ENCODE measurements around the gene KCTD5.
A peak's percentile ranks its signal among the peaks of the same experiment; 100 is the strongest.
"Not testable (repeated sequence)": the region's sequence is repeated elsewhere in the genome, so short reads cannot be mapped to it uniquely, and the experiment has no call there.

Gene KCTD5, protein sequence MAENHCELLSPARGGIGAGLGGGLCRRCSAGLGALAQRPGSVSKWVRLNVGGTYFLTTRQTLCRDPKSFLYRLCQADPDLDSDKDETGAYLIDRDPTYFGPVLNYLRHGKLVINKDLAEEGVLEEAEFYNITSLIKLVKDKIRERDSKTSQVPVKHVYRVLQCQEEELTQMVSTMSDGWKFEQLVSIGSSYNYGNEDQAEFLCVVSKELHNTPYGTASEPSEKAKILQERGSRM

DNA sequence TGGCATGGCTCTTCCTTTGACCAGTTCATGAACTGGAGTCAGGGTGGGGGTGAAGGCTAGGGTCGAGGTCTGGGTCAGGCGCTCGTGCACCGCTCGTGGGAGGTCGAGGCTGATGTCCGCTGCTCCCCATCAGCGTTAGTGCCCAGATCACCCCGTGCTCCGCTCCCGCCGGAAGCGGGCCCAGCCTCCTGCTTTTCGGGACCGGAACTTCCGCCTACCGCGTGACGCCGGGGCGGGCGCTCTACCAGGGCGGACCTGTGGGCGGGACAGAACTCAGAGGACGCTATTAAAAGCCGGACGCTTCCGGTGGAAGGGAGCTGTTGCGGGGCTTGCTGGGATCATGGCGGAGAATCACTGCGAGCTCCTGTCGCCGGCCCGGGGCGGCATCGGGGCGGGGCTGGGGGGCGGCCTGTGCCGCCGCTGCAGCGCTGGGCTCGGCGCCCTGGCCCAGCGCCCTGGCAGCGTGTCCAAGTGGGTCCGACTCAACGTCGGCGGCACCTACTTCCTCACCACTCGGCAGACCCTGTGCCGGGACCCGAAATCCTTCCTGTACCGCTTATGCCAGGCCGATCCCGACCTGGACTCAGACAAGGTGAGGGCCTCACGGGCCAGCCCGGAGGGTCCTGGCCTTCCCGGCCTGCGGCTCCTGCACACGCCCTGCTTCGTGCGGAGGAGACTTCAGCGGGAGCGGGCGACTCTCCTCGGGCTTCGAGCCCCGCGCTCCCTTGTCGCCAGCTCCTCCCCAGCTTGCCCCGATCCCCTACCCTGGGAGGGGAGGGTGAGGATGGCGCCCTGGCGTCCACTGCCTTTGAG lies at the start of gene KCTD5:
Gene KCTD5 (plus strand): TSS at position 315 of the 813 bp plus-strand sequence. CDS start 26 bp downstream, at position 341.
- DNase-seq = peak; percentile 84

DNA sequence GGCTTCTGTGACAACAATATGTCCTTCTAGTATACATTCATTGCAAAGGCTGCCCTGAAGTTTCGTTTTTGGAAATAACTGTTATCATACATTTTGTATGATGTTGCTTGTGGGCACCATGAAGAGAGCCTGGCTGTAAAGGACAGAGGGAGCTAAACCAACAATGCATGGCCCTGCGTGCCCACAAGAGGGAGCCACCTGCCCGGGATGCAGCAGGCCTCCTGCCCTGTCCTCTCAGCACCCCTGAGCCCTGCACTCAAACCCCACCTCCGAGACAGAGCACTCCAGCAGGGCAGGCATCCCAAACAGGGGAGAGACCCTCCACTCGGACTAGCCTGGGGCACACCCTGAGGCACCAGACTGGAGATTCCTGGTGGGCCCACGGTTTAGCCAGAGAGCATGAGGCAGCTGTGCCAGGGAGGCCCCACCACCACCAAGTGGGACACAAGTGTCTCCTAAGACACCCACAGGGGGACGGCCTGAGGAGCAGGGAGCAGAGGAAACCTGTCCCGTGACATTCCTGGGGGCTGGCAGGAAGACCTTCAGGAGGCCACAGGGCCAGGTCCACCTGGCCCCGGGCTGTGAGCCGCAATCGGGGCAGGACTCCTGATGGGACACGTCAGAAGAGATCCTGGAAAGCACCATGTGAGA lies 43.1 kb upstream of the KCTD5 start:
- DNase-seq = not testable (repeated sequence)

DNA sequence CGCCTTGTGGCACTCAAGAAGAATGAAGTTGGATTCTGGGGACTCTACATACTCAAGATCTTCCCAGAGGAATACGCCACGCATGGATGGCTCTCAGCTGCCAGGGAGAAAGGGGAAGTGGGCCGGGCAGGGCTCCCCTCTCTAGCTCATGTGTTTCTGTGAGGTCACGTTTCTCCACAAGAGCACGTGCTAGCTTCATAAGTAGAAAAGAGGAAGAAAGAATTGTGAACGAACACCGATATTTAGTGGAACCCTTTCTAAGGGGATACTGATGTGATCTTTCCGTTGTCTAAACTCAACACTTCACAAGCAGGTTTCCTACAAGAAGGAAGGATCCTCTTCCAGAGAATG lies 42.6 kb upstream of the KCTD5 start:
- DNase-seq = not testable (repeated sequence)

DNA sequence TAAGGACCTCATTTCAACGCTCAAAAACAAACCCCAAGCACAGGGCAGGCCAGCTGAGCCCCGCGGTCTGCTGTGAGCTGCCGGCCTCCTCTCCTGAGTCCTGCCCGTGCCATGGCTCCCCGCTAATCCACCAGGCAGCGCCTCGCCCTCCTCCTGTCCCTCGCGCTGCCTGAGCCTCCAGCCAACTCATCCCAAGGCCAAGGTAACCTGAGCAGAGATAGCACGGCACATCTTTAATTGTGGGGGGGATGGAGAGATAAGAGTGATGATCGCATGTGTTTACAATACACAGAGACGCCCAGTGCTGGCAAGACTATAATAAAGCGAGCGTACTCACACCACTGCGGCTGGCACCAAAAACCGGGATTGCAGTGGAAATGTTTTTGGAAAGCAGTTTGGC lies 39.8 kb upstream of the KCTD5 start:
- not testable (repeated sequence) for DNase-seq

DNA sequence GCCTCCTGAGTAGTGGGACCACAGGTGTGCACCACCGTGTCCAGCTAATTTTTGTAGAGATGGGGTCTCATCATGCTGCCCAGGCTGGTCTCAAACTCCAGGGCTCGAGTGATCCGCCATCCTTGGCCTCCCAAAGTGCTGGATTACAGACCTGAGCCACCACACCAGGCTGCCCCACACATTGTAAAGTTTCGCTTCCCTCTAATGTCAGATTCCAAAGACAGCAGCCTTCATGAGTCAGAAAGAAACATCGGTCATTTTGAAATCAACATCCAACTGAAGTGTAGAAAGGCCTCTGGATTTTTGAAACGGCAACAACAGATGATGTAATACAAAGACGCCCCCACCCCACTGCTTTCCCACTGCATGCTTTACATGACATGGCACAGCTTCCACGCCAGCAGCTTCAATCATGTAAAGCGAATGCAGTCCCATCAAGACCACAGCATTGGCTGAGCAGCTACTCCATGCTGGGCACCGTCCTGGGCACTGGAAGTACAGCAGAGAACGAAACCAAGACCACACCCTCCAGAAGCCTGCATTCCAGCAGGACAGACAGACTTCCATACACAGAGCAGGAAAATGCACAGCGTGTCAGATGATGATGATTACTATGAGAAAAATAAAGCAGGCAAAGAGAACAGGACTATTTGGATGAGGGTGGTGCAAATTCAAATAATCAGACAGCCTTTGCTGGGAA lies 37.4 kb upstream of the KCTD5 start:
- DNase-seq = not testable (repeated sequence)

DNA sequence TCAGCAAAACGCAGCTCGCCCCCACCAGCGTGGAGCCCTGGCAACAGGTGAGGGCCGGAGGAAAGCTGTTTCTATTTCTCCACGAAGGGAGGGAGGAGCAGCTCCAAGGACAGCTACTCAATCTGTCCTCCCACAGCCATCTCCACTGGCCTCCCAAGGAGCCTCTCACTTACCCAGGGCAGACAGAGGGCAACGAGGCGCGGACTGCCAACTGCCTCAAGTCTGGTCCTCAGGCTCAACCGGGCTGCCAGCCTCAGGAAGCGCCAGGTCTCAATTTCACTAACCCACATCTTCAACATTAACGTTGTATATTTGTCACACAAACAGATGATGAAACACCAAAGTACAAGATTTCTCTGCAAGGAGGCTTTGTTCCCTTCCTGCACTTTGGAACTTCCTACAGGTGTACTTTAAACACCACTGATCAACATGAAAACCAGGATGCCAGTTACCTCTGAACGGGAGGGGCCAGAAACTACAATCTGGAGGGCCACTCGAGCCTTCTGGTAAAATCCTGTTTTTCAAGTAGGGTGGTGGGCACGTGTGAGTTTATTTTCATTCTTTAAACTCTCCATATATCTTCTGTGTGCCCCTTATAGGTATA lies 31.0 kb upstream of the KCTD5 start:
- not testable (repeated sequence) for DNase-seq

DNA sequence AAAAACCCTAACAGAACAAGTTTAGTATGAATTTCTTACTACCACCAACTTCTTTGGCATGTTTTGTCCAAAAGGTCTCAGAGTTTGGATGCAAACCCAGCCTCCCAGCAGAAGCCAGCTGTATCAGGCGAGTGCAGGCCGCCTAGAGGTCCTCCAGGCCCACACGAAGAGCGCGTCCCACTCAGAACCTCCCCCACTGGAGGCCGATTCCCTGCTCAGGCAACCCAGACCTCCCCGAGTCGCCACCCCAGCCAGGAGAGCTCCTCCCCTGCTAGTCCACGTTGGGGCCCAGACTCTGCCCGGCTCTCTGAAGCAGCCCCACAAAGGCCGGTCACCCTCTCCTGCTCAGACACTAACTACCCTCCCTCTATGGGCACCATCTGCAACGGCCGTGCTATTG lies 28.4 kb upstream of the KCTD5 start:
- not testable (repeated sequence) for DNase-seq

DNA sequence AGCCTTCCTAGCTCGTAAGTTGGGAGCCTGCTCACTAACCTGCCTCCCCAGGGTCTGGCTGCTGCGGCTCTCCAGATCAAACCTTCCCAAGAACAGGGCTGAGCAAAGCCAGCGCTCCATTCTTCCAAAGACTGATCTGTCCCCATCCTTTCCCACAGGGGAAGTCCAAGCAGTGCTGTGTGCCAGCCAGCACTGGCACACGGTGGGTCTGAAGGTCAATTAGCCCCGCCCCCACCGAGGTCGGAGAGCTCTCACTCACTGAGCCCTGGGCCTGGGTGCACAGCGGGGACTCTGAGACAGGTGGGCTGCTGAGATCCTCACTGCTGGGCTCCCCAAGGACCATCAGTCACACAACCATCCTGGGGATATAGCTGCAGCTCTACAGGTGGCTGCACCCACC lies 27.4 kb upstream of the KCTD5 start:
- not testable (repeated sequence) for DNase-seq

DNA sequence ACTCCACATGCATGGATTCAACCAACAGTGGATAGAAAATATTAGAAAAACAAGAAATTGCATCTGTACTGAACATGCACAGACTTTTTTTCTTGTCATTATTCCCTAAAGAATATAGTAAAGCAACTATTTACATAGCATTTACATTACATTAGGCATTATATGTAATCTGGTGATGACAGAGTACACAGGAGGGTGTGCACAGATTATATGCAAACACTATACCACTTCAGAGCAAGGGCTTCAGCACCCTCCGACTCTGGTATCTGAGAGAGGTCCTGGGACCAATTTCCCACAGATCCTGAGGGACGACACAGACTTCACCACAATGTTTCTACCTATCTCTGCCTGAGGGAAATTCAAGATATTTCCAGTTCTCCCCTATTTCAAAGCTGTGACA lies 25.3 kb upstream of the KCTD5 start:
- DNase-seq = no peak

DNA sequence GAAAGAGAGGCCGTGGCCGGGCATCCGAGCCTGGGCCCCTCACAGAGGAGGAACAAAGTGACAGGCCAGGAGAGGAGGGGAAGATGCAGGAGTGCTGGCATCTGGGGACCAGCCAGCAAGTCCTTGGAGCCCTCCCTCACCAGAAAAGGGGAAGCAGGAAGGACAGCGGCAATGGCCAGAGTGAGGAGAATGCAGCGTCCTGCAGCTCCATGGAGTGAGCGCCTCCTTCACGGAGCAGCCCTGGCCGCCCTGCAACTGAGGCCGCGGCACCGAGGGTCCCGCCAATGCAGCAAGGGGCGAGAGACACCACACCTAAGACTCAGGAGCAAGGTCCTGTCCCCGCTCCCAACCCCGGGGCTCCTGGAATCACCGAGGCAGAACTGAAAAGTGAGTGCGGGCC lies 24.5 kb upstream of the KCTD5 start:
- not testable (repeated sequence) for DNase-seq

DNA sequence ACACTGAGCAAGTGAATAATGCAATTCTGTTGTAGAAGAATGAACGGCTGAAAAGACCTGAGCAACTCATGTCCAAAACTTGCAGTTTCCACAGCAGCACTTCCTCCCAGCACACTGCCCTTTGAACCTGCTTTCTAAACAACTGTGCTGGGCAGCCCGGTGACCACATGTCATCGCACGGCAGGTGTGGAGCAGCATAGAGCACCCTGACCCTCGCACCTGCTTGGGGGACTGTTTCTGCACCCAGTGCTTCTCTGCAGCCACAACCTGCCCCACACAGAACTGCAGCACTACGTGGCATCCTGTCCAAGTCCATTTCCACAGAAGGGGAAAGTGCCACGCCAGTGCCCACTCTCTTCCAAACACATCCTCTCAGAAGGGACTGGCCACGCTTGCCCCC lies 22.8 kb upstream of the KCTD5 start:
- not testable (repeated sequence) for DNase-seq

DNA sequence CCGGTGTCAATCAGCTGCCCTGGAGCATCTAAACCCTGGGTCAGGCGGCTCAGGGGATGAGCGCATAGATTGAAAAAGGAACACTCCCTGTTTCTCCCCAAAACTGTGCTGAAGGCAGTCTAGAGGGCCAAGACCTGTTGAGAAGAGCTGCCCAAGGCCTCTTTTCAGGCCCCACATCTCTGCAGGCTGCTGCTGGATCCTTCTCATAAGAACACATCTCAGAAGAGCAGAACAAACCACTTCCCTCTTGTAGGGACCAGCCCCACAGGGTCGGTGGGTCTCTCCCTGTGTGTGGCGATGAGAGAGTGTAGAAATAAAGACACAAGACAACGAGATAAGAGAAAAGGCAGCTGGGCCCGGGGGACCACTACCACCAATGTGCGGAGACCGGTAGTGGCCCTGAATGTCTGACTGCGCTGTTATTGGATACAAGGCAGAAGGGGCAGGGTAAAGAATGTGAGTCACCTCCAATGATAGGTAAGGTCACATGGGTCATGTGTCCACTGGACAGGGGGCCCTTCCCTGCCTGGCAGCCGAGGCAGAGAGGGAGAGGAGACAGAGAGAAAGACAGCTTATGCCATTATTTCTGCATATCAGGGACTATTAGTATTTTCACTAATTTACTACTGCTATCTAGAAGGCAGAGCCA lies 22.2 kb upstream of the KCTD5 start:
- not testable (repeated sequence) for DNase-seq

DNA sequence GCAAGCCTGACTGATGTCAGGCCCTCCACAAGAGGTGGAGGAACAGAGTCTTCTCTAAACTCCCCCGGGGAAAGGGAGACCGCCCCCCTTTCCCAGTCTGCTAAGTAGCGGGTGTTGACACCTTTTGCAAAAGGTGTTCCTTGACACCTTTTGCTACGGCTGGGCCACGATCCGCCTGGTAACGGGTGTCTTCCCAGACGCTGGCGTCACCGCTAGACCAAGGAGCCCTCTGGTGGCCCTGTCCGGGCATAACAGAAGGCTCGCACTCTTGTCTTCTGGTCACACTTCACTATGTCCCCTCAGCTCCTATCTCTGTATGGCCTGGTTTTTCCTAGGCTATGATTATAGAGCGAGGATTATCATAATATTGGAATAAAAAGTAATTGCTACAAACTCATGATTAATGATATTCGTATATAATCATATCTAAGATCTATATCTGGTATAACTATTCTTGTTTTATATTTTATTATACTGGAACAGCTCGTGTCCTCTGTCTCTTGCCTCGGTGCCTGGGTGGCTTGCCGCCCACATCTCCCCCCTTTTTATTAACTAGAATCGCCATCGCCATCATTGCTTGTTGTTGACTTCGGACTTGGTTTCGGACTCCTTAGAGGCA lies 21.5 kb upstream of the KCTD5 start:
- not testable (repeated sequence) for DNase-seq

DNA sequence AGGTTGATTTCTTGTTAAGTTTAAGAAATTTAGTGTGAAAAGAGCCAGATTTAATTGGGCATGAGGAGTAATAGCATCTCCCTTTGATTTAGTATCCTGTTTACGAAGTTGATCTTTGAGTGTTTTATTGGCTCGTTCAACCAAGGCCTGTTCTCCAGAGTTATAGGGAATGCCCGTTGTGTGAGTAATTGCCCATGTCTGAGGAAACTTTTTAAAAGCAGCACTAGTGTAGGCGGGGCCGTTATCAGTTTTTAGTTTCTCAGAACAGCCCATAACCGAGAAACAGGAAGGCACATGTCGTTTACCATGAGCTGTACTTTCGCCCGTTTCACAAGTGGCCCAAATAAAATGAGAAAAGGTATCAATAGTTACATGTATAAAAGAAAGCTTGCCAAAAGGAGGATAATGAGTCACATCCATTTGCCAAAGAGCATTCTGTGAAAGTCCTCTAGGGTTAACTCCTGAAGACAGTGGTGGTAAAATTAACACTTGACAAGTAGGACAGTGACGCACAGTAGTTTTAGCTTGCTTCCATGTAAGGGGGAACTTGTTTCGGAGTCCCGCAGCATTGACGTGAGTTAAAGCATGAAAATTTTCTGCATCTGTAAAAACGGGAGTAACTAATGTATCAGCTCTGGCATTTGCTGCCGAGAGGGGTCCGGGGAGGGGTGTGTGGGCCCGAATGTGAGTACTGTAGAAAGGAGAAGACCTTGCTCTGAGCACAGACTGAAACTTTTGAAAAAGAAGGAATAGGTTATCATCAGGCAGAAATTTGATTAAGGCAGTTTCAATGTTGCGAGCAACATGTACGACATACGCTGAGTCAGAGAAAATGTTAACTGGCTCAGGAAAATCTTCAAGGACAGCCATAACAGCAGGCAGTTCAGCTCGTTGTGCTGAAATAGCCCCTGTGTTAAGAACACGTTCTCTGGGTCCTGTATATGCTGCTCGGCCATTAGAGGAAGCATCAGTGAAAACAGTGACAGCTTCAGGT lies 18.5 kb upstream of the KCTD5 start:
- no peak for DNase-seq

DNA sequence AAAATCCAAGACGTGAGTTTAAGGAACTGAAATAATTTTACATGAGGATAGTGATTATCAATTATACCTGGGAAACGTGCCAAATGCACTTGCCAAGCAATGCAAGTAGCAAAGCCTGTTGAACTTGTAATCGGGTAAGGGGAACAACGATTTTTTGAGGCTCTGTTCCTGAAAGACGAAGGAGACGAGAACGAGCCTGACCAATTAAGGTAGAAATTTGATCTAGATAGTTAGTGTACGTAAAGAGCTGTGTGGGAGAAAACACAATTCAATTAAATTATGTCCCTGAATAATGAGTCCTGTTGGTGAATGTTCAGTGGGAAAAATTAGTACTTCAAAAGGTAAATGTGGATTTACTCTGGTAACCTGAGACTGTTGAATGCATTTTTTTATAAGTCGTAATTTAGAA lies 17.7 kb upstream of the KCTD5 start:
- no peak for DNase-seq

DNA sequence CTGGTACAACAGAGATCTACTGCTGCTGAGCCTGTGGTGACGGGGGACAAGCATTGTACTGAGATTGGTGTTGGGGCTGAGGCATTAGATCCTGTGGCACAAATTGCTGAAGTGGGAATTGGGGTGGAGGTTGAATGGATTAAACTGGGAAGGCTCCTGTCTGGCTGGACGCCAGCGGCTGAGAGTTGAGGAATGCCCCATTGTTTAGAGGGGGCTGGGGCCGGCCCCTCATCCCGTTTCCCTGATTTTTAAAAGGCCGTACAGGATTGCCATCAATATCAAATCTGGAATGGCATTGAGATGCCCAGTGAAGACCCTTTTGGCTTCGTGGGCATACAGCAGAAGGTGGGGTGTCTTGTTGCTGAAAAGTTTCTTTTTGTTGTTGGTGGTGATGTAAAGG lies 15.7 kb upstream of the KCTD5 start:
- not testable (repeated sequence) for DNase-seq

DNA sequence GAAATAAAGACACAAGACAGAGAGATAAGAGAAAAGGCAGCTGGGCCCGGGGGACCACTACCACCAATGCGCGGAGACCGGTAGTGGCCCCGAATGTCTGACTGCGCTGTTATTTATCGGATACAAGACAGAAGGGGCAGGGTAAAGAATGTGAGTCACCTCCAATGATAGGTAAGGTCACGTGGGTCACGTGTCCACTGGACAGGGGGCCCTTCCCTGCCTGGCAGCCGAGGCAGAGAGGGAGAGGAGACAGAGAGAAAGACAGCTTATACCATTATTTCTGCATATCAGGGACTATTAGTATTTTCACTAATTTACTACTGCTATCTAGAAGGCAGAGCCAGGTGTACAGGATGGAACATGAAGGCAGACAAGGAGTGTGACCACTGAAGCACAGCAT lies 12.7 kb upstream of the KCTD5 start:
- DNase-seq = not testable (repeated sequence)

DNA sequence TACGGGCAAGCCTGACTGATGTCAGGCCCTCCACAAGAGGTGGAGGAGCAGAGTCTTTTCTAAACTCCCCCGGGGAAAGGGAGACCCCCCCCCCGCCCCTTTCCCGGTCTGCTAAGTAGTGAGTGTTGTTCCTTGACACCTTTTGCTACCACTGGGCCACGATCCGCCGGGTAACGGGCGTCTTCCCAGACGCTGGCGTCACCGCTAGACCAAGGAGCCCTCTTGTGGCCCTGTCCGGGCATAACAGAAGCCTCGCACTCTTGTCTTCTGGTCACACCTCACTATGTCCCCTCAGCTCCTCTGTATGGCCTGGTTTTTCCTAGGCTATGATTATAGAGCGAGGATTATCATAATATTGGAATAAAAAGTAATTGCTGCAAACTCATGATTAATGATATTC lies 12.3 kb upstream of the KCTD5 start:
- DNase-seq = not testable (repeated sequence)

DNA sequence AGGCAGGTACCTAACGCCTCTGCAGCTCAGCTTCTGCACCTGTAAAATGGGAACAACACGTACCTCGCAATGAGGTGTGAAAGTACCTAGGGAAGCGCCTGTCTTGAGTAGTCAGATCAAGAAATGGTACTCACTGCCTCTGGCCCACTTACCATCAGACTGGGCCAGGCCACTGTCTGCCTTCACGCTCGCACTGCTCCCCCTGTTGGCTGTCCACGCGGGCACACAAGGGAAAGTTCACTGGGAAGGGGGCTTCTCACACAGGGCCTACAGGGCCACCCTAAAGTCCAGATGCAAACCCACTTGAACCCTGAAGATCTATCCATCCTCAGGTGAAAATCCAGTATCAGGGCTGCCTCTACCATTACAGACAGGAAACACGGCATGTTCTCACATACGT lies 11.1 kb upstream of the KCTD5 start:
- not testable (repeated sequence) for DNase-seq

DNA sequence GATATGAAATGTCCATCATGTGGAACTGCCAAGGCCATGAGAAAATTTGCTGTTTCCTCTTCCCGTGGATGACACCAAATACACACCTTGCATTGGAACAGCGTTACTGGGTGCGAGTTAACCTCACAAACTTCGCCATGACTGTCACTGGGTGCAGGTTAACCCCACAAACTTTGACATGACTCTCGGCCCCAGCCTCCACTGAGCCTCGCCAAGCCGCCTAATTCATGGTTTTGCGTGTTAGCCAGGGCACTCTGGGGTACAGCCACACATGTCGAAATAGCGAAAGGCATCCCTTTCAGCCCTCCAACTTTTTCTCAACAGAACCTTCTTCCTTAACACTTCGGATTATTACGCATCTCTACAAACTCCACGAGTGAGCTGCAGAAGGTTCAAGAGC lies 10.6 kb upstream of the KCTD5 start:
- DNase-seq = no peak
